Measurements from ENCODE around the gene RELL2. TPM values are rescaled to one million over a fixed set of nuclear protein-coding genes. Genes with fewer than 3 reads are reported as not detected.

Gene RELL2
- total RNA-seq, 1 experiment from 2014 or later: 9.8 TPM

DNA sequence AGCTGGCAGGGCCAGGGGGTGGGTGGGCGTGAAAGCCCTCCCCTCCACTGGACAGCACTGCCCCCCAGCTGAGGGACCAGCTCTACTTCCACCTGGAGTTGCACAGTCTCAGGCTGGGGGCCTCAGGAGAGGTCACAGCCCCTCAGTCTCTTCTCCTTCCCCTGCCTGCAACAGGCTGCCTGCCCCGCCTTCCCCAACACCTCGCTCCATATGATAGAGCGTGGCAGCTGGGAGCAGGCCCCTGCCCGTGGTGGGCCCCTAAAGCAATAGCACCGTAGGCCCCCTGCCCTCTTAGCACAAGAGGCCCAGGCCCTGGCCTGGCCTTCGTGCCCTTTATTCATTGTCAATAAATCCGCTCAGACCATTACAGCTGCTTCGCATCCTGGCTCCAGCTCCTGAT is 3.9 kb downstream of the RELL2 start:
- Histone ChIP-seq H3K14ac (ENCODE audit: insufficient read depth, low read length) (no peak overlapping the region), H2BK120ac (ENCODE audit: low read depth, low read length, poor library complexity, severe bottlenecking) (no peak overlapping the region), H2BK20ac (ENCODE audit: low read depth, low read length, poor library complexity, severe bottlenecking) (no peak overlapping the region), H3K4ac (ENCODE audit: low read depth, low read length) (no peak overlapping the region), H3K27ac (ENCODE audit: insufficient read length, low read depth, low read length) (no peak overlapping the region), H3K18ac (ENCODE audit: insufficient read length, low read depth, low read length) (no peak overlapping the region), H3K27me3 (ENCODE audit: insufficient read depth, low read length) (no peaks in the 10 kb centered on the region), H2BK5ac (ENCODE audit: insufficient read length, low read length) (no peak overlapping the region), H2BK12ac (ENCODE audit: insufficient read length, low read depth, low read length) (no peak overlapping the region), H3K23me2 (ENCODE audit: insufficient read length, low read depth, low read length, poor library complexity, severe bottlenecking) (peaks cover 14% of the 10 kb centered on the region), H2BK15ac (ENCODE audit: low read depth, low read length) (no peak overlapping the region), H4K91ac (ENCODE audit: insufficient read length, low read depth, low read length) (no peak overlapping the region), H2AFZ (ENCODE audit: low read length) (no peak overlapping the region), H4K8ac (replicated peaks; ENCODE audit: insufficient read length, low read depth, low read length) (no peak overlapping the region), H3K23ac (ENCODE audit: insufficient read length, low read depth, low read length) (no peak overlapping the region), H3K56ac (ENCODE audit: insufficient read length, low read depth, low read length) (no peak overlapping the region), H4K20me1 (ENCODE audit: control insufficient read depth, insufficient read depth, insufficient read length) (no peaks in the 10 kb centered on the region), H3K4me2 (ENCODE audit: insufficient read depth, insufficient read length, low read length) (no peak overlapping the region), H3T11ph (ENCODE audit: low read length) (no peak overlapping the region), H3K4me1 (ENCODE audit: insufficient read depth, low read length) (peaks cover 3% of the 10 kb centered on the region; the same call in 1 of the 2 replicates), H4K5ac (ENCODE audit: insufficient read length, low read depth, low read length) (no peak overlapping the region), H2AK5ac (ENCODE audit: insufficient read length, low read length) (no peak overlapping the region), H3K9me3 (ENCODE audit: control insufficient read depth, low read depth, low read length) (no peaks in the 10 kb centered on the region), H3K79me1 (ENCODE audit: insufficient read depth, low read depth, low read length, poor library complexity, severe bottlenecking) (no peaks in the 10 kb centered on the region), H3K9ac (ENCODE audit: extremely low read depth, insufficient read length, low read length) (no peak overlapping the region), H3K79me2 (ENCODE audit: insufficient read depth, low read length) (peaks cover 6% of the 10 kb centered on the region; the same call in 1 of the 2 replicates)
- H3K27me3 Mint-ChIP-seq (ENCODE audit: low read depth): peaks cover 2% of the 10 kb centered on the region
- peaks cover 13 to 19% of the 10 kb centered on the region in 2 experiments for H3K4me1 Mint-ChIP-seq
- peaks cover 17 to 26% (median 25%) of the 10 kb centered on the region in 3 experiments; a peak in 6 of 7 replicates for H3K36me3 Mint-ChIP-seq (ENCODE audit: insufficient read depth in 1 of 3, low read depth in 3 of 3)
- no peaks in the 10 kb centered on the region; a peak in 1 of 5 replicates for H3K9me3 Mint-ChIP-seq
- H3K4me3 Mint-ChIP-seq: no peak overlapping the region; a peak in 1 of 5 replicates
- DNase-seq: no peak
- TF ChIP-seq, protein P1, sequence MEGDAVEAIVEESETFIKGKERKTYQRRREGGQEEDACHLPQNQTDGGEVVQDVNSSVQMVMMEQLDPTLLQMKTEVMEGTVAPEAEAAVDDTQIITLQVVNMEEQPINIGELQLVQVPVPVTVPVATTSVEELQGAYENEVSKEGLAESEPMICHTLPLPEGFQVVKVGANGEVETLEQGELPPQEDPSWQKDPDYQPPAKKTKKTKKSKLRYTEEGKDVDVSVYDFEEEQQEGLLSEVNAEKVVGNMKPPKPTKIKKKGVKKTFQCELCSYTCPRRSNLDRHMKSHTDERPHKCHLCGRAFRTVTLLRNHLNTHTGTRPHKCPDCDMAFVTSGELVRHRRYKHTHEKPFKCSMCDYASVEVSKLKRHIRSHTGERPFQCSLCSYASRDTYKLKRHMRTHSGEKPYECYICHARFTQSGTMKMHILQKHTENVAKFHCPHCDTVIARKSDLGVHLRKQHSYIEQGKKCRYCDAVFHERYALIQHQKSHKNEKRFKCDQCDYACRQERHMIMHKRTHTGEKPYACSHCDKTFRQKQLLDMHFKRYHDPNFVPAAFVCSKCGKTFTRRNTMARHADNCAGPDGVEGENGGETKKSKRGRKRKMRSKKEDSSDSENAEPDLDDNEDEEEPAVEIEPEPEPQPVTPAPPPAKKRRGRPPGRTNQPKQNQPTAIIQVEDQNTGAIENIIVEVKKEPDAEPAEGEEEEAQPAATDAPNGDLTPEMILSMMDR (conservative IDR thresholded peaks at IDR 0.05): no peak
- no CpG with 5 or more reads among the region's 9 CpGs for WGBS (ENCODE audit: extremely low coverage, insufficient read length, low lambda C conversion rate)
- H3K27ac Mint-ChIP-seq: no peak overlapping the region
